22Rv1 (cell line): Measurements from ENCODE around the gene ARHGEF4.

Experiments used
- CTCF ChIP-seq: fragments of 450-650 bp; IDR thresholded peaks from 2 replicates; pipeline ENCODE4 v1.5.1; 2017; ENCODE audit warnings: mild to moderate bottlenecking
- ZFX ChIP-seq: fragments of 450-650 bp; IDR thresholded peaks from 2 replicates; pipeline ENCODE4 v1.6.1; 2017; ENCODE audit warnings: antibody characterized with exemption, borderline replicate concordance

- TF ChIP-seq CTCF (no peak), ZFX (no peak)
These were observed 160.0 kb downstream of the ARHGEF4 start for GRCh38 chr2:130996691-130997090.
